Activated CD8-positive, alpha-beta memory T cell treated with anti-CD3 and anti-CD28 coated beads, Interleukin-2, amount 50 U/mL, for 4 hours (primary cell): ENCODE results near the gene MTG2.

Source experiments
- DNase-seq: peaks from one replicate; pipeline ENCODE4 v3.0.0-alpha.2; 2020

Gene MTG2

GRCh38 chr20:62186887-62187866 is 4.3 kb downstream of the MTG2 start:
- no peak for DNase-seq

GRCh38 chr20:62190639-62191411 is 8.0 kb downstream of the MTG2 start:
- no peak for DNase-seq

DNA sequence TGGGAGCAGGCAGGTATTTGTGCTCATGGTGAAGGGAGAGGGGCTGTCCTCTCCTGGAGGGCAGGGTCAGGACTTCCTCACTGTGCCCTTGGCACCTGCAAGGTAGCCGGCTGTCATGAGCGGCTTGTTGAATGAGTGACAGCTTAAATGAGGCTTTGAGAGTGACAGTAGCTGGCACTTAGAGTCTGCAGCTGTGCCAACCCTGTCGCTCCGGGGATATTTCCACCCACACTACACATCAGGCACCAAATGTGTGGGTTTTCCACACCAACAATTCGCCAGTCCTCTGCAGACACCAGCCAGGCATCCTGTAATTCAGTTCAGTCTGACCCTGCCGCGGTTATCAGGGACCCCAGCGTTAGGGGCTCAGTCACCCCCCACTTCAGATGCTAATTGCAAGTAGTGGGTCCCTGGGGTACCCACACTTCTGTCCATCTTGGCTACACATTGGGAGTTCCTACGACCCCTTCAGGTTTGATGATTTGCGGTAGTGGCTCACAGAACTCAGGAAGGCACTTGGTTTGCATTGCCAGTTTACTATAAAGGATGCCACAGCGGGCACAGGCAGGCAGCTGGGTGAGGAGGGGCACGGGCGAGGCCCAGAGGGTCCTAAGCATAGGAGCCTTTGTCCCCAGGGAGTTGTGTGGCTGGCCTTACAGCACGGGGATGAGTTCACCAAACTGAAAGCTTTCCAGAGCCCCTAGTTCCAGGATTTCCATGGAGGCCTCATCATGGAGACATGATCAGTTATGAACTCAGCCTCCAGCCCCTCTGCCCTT is 9.1 kb downstream of the MTG2 start:
- DNase-seq = no peak

DNA sequence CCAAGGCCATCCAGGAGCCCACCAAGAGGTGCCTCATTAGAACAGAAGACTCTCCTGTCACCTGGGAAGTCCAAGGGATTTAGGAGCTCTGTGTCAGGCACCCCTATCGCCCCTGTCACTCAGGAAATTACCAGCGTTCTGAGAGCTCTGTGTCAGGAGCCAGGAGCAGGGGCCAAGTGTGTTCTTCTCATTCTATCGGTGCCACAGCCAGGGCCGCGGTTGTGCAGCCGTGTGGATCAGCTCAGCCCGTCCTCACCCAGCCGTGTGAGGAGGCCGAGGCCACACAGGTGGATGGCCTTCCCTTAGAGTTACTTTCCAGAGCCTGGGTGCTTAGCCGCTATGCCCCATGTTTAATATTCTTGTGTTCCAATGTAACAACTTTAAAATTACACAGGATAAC is 9.8 kb downstream of the MTG2 start:
- no peak for DNase-seq

DNA sequence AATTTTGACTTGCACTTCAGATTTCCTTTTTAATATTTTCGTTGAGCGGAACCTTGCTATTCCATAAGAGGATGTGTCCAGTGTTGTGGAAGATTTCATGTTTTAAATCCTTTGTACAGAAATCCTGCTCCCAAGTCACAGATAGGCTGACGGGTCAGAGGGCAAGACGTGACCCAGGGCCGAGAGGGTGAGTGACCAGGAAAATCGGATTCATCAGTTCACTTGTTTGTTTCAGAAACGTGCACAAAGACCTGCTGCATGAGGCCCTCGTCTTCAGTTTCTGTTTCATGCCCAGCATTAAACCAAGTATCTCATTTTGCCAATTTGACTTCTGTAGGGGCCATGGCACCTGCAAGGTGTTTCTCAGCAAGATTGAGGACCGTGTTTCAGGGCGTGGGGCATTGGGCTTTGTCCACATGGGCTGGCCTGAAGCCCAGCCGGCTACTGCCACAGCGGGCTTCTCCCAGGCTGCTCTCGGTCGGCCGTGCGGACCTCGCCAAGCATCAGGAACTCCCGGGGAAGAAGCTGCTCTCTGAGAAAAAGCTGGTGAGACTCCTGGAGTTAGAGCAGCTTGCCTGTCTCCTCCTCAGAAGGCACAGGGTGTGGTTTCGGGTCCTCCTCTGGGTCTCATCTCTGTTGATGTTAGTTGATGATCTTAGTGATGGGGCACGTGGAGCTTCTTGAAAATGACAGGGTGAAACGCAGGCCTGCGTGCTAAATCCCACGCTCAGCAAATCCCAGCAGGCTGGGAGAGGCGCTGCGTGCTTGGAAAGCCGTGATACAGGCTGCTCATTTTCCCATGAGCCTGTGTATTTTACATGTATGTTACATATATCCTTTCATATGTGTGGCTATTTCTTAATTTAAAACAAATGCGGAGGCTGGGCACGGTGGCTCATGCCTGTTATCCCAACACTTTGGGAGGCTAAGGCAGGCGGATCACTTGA is 10.5 kb downstream of the MTG2 start:
- no peak for DNase-seq

- no peak for DNase-seq
These were observed 12.2 kb downstream of the MTG2 start for GRCh38 chr20:62195075-62195405.

DNA sequence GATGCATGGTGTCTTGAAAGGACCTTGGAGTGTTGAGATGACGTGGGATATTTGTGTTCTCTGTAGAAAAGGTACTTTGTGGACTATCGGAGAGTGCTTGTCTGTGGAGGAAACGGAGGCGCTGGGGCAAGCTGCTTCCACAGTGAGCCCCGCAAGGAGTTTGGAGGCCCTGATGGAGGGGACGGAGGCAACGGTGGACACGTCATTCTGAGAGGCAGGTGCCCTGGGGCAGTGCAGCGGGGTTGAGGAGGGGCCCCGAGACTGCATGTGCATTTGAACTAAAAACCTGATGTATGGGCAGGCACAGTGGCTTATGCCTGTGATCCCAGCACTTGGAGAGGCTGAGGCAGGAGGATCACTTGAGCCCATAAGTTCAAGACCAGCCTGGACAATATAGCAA is 12.9 kb downstream of the MTG2 start:
- DNase-seq = no peak

GRCh38 chr20:62196286-62196685 is 13.5 kb downstream of the MTG2 start:
- no peak for DNase-seq

GRCh38 chr20:62197311-62197710 is 14.5 kb downstream of the MTG2 start:
- no peak for DNase-seq

- DNase-seq = no peak
These were observed 15.0 kb downstream of the MTG2 start for GRCh38 chr20:62197801-62198200.

DNA sequence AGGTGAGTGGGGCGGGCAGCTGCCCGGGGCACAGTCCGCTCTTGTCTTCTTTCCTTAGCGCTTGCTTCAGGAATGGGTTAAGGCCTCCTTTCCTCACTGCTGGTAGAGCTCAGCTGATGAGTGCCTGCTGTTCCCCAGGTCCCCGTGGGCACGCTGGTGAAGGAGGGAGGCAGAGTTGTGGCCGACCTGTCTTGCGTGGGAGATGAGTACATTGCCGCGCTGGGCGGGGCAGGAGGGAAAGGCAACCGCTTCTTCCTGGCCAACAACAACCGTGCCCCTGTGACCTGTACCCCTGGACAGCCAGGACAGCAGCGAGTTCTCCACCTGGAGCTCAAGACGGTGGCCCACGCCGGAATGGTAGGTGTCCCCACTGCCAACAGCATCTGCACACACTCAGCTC is 15.7 kb downstream of the MTG2 start:
- DNase-seq = no peak

- no peak for DNase-seq
These were observed 16.1 kb downstream of the MTG2 start for GRCh38 chr20:62198931-62199330.

- no peak for DNase-seq
These were observed 17.8 kb downstream of the MTG2 start for GRCh38 chr20:62200491-62201172.

- no peak for DNase-seq
These were observed 18.6 kb downstream of the MTG2 start for GRCh38 chr20:62201173-62202082.

GRCh38 chr20:62202083-62202395 is 19.2 kb downstream of the MTG2 start:
- DNase-seq = no peak

GRCh38 chr20:62202676-62203377 is 20.0 kb downstream of the MTG2 start:
- DNase-seq = no peak

GRCh38 chr20:62203378-62204030 is 20.7 kb downstream of the MTG2 start:
- DNase-seq = no peak

DNA sequence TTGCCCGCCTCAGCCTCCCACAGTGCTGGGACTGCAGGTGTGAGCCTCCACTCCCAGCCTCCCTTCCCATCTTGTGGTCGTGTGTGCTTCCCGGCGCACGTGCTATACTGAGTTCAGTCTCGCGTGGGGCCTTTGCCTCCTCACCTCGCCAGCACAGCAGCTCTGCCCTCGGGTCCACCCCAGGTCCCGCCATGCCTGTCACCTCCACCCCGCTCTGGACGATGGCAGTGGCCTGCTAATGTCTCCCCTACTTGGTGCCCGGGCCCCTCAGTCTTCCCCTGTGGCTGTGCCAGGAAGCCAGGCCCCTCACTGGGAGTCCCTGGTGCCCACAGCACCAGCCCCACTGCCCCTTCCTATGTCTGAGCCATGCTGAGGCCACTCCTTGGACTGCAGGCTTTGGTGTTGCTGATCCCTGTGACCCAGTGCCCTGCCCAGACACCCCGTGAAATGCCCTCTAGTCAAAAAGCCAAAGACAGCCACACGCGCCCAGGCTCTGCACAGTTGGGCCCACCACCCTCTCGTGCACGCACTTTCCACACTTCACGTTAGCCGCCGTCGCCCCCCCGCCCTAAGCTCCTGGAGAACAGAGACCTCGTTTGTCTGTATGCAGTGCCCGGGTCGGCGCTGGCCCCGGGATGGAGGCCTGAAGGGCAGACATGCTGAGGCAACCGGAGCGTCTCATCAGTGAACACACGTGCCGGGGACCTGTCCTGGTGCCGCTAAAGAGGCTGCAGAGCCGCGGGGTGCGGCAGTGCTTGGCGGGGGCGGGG is 23.0 kb downstream of the MTG2 start:
- peak; percentile 14 for DNase-seq

- no peak for DNase-seq
These were observed 23.6 kb downstream of the MTG2 start for GRCh38 chr20:62206388-62206775.
